Uterus (tissue), 4 donors: Measurements from ENCODE around the gene ADAMTS3. TPM values are rescaled to one million over a fixed set of nuclear protein-coding genes. Genes with fewer than 3 reads are reported as not detected.

Source experiments
- DNase-seq, 2 donors: peaks; one replicate each; pipeline ENCODE4 v3.0.0-alpha.2; 2019 to 2020
- H3K27ac ChIP-seq, 2 donors: fragments of 200-600 bp; sonication (generic); 1 replicate in 1 of 2; 2 replicates in 1 of 2; pipeline ENCODE4 v1.5.1; 2016 to 2018
- H3K27me3 ChIP-seq, 2 donors: fragments of 200-600 bp; sonication (generic); one replicate each; pipeline ENCODE4 v1.5.1; 2018 to 2019; ENCODE audit warnings: control low read depth in 1 of 2
- H3K36me3 ChIP-seq, 2 donors: fragments of 200-600 bp; sonication (generic); one replicate each; pipeline ENCODE4 v1.5.1; 2019; ENCODE audit warnings: control low read depth in 1 of 2
- H3K4me1 ChIP-seq, 2 donors: fragments of 200-600 bp; sonication (generic); one replicate each; pipeline ENCODE4 v1.5.1; 2018 to 2019; ENCODE audit warnings: control low read depth in 1 of 2
- H3K4me3 ChIP-seq, 2 donors: fragments of 200-600 bp; sonication (generic); 1 replicate in 1 of 2; 2 replicates in 1 of 2; pipeline ENCODE4 v1.5.1; 2018 to 2019; ENCODE audit warnings: mild to moderate bottlenecking in 1 of 2
- H3K9me3 ChIP-seq, 2 donors: fragments of 200-600 bp; sonication (generic); one replicate each; pipeline ENCODE4 v1.5.1; 2019; ENCODE audit warnings: control low read depth in 1 of 2
- CTCF ChIP-seq, 4 experiments: fragments of 200-600 bp in 2 of 4; fragments of 450-650 bp in 2 of 4; sonication (generic) in 2 of 4; IDR thresholded peaks; one replicate each; pipeline ENCODE4 v1.5.1; 2016 to 2019; ENCODE audit warnings: antibody characterized with exemption in 4 of 4, mild to moderate bottlenecking in 2 of 4, moderate library complexity in 1 of 4
- POLR2A ChIP-seq, 2 donors: fragments of 450-650 bp; IDR thresholded peaks; one replicate each; pipeline ENCODE4 v1.6.1; 2016; ENCODE audit warnings: antibody characterized with exemption in 2 of 2, mild to moderate bottlenecking in 1 of 2, moderate library complexity in 1 of 2
- intact Hi-C: fragments of 100-400 bp; cut with DNase I; formaldehyde crosslinking; loops from one replicate; pipeline ENCODE4 v1.15.1; 2023; ENCODE audit warnings: low total_unique reads
- total RNA-seq, 4 donors: library from RNA; depleted of rRNA in 3 of 4; stranded (reverse); fragments of >200 nt in 3 of 4; gene quantifications; one replicate each; pipeline versions ENCODE4 v1.1.0 to v1.2.4, GENCODE V29; 2014 to 2023
- donor health status: DM: yes; HTN: yes; CAD: no.

Gene ADAMTS3
- total RNA-seq, 4 donors from 2014 or later, result 4.2 to 25.7 (median 11.8) TPM

- no peaks in the 10 kb centered on the region for H3K9me3 ChIP-seq
- intact Hi-C loops, result no loop called here
- no peak overlapping the region for H3K4me3 ChIP-seq
- TF ChIP-seq POLR2A (IDR thresholded peaks at IDR 0.05) (no peak), CTCF (IDR thresholded peaks at IDR 0.05) (no peak)
- H3K27me3 ChIP-seq, result no peaks in the 10 kb centered on the region
- no peak for DNase-seq
- H3K4me1 ChIP-seq, result no peaks in the 10 kb centered on the region
- H3K36me3 ChIP-seq, result no peaks in the 10 kb centered on the region
- H3K27ac ChIP-seq, result no peak overlapping the region
These were observed 8.2 kb upstream of the ADAMTS3 start for GRCh38 chr4:72577211-72577610.

- Histone ChIP-seq H3K4me3 (no peak overlapping the region), H3K27ac (no peak overlapping the region), H3K9me3 (no peaks in the 10 kb centered on the region), H3K4me1 (peaks cover 0 to 5% of the 10 kb centered on the region in 2 donors), H3K36me3 (no peaks in the 10 kb centered on the region), H3K27me3 (no peaks in the 10 kb centered on the region)
- intact Hi-C loops, result no loop called here
- no peak for TF ChIP-seq POLR2A (IDR thresholded peaks at IDR 0.05)
- TF ChIP-seq CTCF (IDR thresholded peaks at IDR 0.05), result no peak
- DNase-seq, result no peak
These were observed 2.3 kb upstream of the ADAMTS3 start for GRCh38 chr4:72571337-72571736.

GRCh38 chr4:72569719-72570235 lies 756 bp upstream of the ADAMTS3 start:
- Histone ChIP-seq H3K27me3 (no peaks in the 10 kb centered on the region), H3K4me3 (peak overlapping the region; percentile 42 to 70), H3K27ac (peak overlapping the region; percentile 85 to 97), H3K9me3 (no peaks in the 10 kb centered on the region), H3K36me3 (no peaks in the 10 kb centered on the region), H3K4me1 (peaks cover 0 to 5% of the 10 kb centered on the region in 2 donors)
- DNase-seq, result peak in 1 of 2 donors; percentile 50
- intact Hi-C loops, result no loop called here
- TF ChIP-seq POLR2A (IDR thresholded peaks at IDR 0.05) (no peak), CTCF (IDR thresholded peaks at IDR 0.05) (no peak)

- H3K9me3 ChIP-seq, result no peaks in the 10 kb centered on the region
- peaks cover 0 to 5% of the 10 kb centered on the region in 2 donors for H3K4me1 ChIP-seq
- peak overlapping the region; percentile 42 to 70 for H3K4me3 ChIP-seq
- peak; percentile 82 to 84 for DNase-seq
- TF ChIP-seq POLR2A (IDR thresholded peaks at IDR 0.05) (peak in 1 of 2 donors; percentile 21), CTCF (IDR thresholded peaks at IDR 0.05) (peak in 2 of 4 experiments; percentile 33 to 39)
- H3K27ac ChIP-seq, result peak overlapping the region; percentile 85 to 97
- H3K27me3 ChIP-seq, result no peaks in the 10 kb centered on the region
- intact Hi-C loops, result no loop called here
- no peaks in the 10 kb centered on the region for H3K36me3 ChIP-seq
These were observed 973 bp downstream of the ADAMTS3 start for GRCh38 chr4:72567821-72568675.

- no peak for DNase-seq
- H3K36me3 ChIP-seq, result no peaks in the 10 kb centered on the region
- no peak for TF ChIP-seq POLR2A (IDR thresholded peaks at IDR 0.05)
- TF ChIP-seq CTCF (IDR thresholded peaks at IDR 0.05), result no peak
- peak overlapping the region in 1 of 2 donors; percentile 70 for H3K4me3 ChIP-seq
- H3K9me3 ChIP-seq, result no peaks in the 10 kb centered on the region
- peak overlapping the region; percentile 85 to 97 for H3K27ac ChIP-seq
- H3K27me3 ChIP-seq, result no peaks in the 10 kb centered on the region
- H3K4me1 ChIP-seq, result peaks cover 0 to 5% of the 10 kb centered on the region in 2 donors
- intact Hi-C loops, result no loop called here
These were observed 2.0 kb downstream of the ADAMTS3 start for GRCh38 chr4:72567036-72567435.
